ENCODE data around the gene SERPINA9.

DNA sequence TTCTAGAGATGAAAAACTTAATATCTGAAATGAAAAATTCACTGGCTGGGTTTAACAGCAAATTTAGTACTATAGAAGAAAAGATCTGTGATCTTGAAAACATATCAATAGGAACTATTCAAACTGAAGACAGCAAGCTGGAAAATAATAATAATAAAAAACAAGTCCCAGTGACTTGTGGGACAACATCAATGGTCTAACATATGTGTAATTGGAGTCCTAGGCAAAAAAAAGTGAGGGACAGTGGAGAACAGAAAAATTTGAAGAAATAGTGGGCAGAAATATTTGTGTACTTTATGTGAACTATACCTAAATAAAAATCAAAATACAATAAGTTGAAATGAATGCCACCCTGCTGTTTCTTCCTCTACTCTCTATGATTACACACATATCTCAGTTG lies 2.4 kb upstream of the SERPINA9 start:
- TF ChIP-seq CTCF (IDR thresholded peaks at IDR 0.05; ENCODE audit: control extremely low read depth in 1 of 3, insufficient read depth in 1 of 3, low read depth in 1 of 3, low read length in 3 of 3) (no peak), SAP30 (IDR thresholded peaks at IDR 0.05; ENCODE audit: insufficient read depth, insufficient replicate concordance, low read length) (no peak), SP1 (IDR thresholded peaks at IDR 0.05; ENCODE audit: low read depth, low read length) (no peak), POLR2A (IDR thresholded peaks at IDR 0.05; ENCODE audit: control extremely low read depth in 1 of 2, low read depth in 2 of 2, low read length in 2 of 2) (no peak), ZNF274 (IDR thresholded peaks at IDR 0.05; ENCODE audit: borderline replicate concordance, extremely low read depth, low read length) (no peak), ATF3 (IDR thresholded peaks at IDR 0.05; ENCODE audit: insufficient read depth, low read depth, low read length) (no peak), RNF2 (IDR thresholded peaks at IDR 0.05; ENCODE audit: borderline replicate concordance, low read depth, low read length, missing control alignments, poor library complexity, severe bottlenecking) (no peak), POLR2AphosphoS5 (IDR thresholded peaks at IDR 0.05; ENCODE audit: low read depth, low read length) (no peak), GABPA (IDR thresholded peaks at IDR 0.05; ENCODE audit: borderline replicate concordance, insufficient read depth, low read length) (no peak)

Measured in H1 (cell line).